ENCODE data around the gene ZBTB47.

ZBTB47 gene

DNA sequence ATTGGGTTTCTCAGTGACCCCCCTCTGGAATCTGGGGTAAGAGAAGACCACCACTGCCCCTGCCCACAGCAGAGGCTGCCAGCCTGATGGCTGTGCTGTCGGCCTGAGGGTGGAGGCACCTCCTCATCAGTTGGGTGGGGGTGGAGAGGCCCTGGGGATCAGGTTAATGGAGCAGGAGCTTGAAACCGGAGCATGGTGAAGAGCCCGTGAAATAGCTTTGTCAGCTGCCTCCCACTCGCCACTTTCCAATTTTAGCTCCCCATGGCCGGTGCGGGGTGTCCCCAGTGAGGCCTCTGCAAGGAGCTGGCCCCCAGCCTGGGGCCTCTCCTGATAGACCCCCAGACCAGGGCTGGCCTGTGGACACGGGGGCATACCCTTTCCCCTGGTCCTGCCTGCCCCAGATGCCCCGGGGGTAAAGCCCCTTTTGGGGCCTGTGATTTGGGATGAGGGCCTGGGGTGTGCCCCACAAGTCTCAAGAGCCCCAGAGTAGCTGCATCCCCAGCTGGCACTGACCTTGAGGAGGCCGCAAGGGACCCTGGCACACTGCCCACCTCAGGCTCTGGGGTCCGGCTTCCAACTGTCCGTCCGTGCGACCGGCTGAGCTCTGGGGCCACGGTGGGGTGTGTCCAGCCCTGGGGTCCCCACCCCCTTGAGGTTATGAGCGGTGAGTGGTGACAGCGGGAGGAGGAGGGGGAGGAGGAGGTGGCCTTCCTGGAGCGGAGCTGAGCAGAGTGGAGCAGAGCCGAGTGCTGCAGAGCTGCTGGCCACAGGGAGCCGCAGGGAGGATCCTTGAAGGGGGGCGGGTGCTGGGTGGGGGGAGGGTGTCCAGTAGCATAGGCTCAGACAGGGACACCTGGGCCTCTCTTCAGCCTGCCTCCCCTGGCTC, 48.8 kb downstream of the ZBTB47 start, which contains the start of gene HHATL:
Gene HHATL (minus strand): TSS at position 733 of the 886 bp plus-strand sequence. CDS start 1,972 bp downstream, outside the sequence.
- in situ Hi-C loops (cut with HindIII; ENCODE audit: low pct_unique_long_range_greater_than_20kb, low sequenced_read_pairs) = no loop called here
- no peak for TF ChIP-seq JUND (IDR thresholded peaks at IDR 0.05; ENCODE audit: low read depth)
- no peak for DNase-seq (ENCODE audit: low read depth in 1 of 2, low spot score in 1 of 2)

DNA sequence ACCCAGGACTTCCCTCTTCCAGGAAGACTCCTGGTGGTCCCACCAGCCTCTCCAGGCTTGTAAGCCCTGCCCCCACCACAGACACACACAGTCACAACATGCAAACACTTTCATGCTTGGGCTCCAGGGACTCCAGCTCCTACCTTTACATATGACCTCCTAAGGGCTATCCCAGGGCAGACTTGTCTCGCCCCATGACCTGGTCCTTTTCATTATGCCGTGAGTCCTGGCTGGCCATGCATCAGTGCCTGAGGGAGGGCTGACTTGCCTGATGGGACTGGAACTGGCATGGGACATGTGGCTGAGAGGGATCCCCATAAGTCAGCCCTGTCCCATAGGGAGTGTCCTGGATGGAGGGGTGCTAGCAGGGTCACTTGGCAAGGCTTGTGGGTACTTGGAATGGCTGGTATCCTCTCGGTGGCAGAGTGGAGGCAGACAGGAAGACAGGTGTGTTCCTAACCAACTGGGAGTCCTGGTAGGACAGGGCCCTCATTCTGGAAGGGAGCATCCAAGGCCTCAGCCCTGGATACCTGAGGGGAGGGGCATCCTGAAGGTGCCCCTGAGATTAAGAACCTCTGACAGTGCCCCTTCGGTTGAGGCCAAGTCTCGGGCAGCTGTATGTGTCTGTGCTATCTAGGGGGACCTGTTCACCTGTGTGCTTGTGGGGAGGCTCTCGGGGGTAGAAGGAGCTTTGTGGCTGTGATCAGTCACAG, 49.6 kb downstream of the ZBTB47 start:
- in situ Hi-C loops (cut with HindIII; ENCODE audit: low pct_unique_long_range_greater_than_20kb, low sequenced_read_pairs) = no loop called here
- no peak for TF ChIP-seq JUND (IDR thresholded peaks at IDR 0.05; ENCODE audit: low read depth)
- DNase-seq (ENCODE audit: low read depth in 1 of 2, low spot score in 1 of 2) = no peak

DNA sequence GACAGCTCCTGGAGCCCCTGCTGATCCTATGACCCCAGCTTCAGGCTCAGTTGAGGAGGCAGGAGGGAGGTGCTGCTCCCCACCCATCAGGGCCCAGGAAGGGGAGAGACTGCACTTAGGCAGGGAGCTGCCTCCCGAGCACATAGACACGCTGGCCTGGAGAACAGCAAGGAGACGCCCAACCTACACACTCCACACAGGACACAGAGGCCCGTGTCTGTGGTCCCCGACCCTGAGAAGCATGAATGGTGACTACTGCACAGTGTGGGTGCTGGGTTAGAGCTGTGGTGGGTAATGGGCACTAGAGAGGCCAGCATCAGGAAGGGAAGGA, 50.2 kb downstream of the ZBTB47 start:
- in situ Hi-C loops (cut with HindIII; ENCODE audit: low pct_unique_long_range_greater_than_20kb, low sequenced_read_pairs) = no loop called here
- TF ChIP-seq JUND (IDR thresholded peaks at IDR 0.05; ENCODE audit: low read depth) = no peak
- DNase-seq (ENCODE audit: low read depth in 1 of 2, low spot score in 1 of 2) = no peak

DNA sequence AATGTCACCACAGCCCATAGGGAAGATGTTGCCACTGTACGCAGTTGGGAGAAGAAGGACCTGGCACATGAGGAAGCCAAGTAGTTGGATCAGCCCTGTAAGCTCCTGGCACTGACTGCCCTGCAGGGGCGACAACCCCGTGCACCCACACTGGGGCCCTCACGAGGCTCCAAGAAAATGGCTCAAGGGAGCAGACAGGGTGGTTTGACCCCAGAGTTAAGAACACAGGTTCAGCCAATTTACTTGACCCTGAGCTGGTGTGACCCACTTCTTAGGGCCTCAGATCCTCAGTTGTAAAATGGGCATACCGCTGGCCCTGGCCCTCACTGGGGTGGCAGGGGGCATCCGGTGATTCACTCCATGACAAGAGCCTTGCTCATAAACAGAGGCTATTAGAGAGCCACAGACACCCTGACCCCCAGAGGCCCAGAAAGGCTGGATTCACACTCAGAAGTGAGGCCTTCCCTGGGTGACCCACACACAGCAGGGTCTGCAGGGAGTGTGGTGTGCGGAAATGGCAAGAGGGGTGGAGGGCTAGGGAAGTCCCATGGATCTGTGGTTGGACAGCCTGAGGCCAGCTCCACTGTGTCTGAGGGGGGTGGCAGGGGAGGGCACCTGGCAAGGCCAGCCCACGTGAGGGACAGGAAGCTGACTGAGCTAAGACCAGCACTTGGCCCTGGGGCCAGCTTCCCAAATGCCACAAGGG, 50.8 kb downstream of the ZBTB47 start:
- DNase-seq (ENCODE audit: low read depth in 1 of 2, low spot score in 1 of 2) = no peak
- in situ Hi-C loops (cut with HindIII; ENCODE audit: low pct_unique_long_range_greater_than_20kb, low sequenced_read_pairs) = no loop called here
- TF ChIP-seq JUND (IDR thresholded peaks at IDR 0.05; ENCODE audit: low read depth) = no peak

DNA sequence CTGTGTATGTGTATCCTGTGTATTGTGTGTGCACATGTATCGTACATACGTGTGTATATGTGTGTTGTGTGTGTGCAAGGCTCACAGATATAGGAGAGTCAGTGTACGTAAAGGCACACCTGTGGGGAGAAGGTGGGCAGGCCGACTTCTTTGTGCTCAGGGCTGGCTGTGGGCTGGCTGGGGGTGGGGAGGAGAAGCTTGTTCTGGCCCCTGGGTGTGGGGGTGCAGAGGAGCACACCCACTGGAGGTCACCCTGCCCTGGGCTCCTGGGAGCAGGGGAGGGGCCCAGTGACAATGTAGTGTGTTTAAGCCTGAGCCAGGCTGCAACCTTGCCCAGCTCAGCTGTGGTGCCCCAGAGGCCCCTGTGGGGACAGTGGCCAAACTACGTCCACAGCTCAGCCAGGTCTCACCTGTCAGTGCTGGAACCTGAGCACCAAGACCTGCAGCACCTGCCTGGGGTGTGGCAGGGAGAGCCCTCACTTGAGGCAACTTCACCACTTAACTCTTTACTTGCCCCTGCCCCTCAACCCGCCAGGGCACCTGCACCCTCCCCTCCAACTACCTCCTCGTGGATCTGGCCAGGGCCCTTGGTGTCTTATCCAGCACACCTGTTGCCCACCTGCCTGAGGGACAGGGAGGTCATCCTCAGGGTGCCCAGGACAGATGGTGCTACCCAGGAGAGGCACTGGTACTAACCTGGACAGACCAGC, 51.7 kb downstream of the ZBTB47 start:
- TF ChIP-seq JUND (IDR thresholded peaks at IDR 0.05; ENCODE audit: low read depth) = no peak
- in situ Hi-C loops (cut with HindIII; ENCODE audit: low pct_unique_long_range_greater_than_20kb, low sequenced_read_pairs) = no loop called here
- DNase-seq (ENCODE audit: low read depth in 1 of 2, low spot score in 1 of 2) = no peak

DNA sequence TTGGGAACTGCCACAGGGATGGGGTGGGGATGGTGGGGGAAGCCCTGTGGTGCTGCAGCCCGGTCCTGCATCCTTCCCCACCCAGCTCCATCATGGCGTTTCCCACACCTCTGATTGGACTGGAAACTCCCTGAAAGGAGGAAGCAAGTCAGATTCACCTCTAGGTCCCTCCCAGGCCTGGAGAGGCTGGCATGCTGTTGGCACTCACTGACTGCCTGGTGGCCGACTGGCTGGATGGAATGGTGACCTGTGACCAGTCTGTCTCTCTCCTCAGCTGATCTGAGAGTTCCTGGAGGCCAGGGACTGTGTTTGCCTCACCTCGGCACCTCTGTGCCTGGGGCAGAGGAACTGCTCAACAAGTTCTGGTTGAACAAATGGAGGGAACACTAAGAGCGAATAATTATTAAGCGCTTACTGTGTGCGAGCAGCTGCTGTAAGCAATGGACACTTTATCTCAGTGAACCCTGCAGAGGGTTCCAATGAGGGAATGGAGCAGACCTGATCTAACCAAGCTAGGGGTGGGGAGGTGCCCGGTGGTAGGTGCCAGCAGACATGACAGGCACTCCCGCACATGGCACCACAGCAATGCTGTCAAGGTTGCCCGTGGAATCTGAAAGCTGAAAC, 52.6 kb downstream of the ZBTB47 start:
- no peak for DNase-seq (ENCODE audit: low read depth in 1 of 2, low spot score in 1 of 2)
- TF ChIP-seq JUND (IDR thresholded peaks at IDR 0.05; ENCODE audit: low read depth) = no peak
- in situ Hi-C loops (cut with HindIII; ENCODE audit: low pct_unique_long_range_greater_than_20kb, low sequenced_read_pairs) = no loop called here

DNA sequence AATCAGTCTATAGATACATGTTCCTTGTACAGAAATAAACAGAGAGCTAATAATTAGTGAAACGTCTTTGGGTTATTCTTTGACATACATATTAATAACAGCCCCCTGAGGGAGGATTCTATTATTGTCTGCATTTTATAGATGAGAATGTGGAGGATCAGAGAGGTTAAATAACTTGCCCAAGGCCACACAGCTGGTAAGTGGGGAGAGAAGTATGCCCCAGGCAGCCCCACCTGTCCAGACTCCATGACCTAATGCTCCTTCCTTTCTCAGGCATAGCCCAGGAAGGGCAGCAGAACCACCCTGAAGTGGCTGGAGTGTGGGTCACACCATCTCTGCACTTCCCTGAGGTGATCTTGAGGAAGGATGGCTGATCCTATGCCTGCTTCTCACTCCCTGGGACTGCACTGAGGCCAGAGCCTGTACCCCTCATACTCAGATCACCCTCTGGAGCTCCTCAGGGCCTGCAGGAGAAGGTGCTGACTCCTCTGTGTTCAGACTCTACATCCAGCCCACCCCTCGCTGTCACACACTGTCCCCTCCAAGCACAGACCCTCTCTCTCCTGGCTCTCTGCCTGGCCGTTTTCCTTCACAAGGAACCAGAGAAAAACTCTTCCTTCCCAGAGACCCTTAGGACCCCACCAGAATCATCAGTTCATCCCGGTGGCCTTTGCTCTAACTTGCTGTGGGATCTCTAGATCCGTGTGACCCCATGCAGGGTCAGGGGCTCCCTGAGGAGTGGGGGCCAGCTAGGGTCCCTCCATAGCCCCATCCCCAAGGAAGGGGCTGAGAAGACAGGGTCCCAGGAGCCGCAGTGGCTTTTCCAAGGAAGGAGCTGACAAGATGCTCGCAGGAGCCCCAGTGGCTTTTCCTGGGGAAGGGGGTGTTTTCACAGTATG, 53.5 kb downstream of the ZBTB47 start:
- no peak for DNase-seq (ENCODE audit: low read depth in 1 of 2, low spot score in 1 of 2)
- TF ChIP-seq JUND (IDR thresholded peaks at IDR 0.05; ENCODE audit: low read depth) = no peak
- in situ Hi-C loops (cut with HindIII; ENCODE audit: low pct_unique_long_range_greater_than_20kb, low sequenced_read_pairs) = no loop called here

DNA sequence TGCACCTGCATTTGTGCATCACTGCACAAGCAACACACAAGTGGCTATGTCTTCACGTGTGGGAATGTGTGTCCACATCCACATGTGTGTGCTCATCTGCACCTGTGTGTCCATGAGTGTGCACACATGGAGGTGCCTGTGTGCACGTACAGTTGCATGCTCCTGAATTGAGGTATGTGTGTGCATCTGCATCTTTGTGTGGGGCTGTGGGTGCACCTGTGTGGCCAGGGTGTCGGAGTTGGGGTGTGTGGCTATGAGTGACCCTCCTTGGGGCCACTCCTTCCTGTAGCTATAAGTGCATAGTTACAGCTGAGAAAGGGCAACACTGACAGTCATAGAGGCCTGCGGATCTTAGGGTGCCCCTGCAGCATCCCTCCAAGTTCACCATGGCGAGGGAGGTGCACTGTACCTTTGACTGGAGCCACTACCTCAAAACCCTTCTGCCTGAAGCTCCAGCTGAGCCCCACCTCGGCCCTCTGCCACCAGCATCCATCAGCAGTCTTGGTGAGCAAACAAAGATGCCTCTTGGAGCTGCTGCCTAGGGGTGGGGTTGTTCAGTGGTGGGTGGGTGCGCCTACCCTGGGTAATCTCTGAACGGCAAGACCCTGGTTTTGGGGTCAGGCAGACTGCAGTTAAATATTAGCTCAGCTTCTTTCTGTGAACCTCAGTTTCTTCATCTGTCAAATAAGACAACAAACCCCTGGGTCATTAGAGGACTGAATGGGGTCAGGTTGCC, 54.3 kb downstream of the ZBTB47 start:
- in situ Hi-C loops (cut with HindIII; ENCODE audit: low pct_unique_long_range_greater_than_20kb, low sequenced_read_pairs) = no loop called here
- no peak for DNase-seq (ENCODE audit: low read depth in 1 of 2, low spot score in 1 of 2)
- TF ChIP-seq JUND (IDR thresholded peaks at IDR 0.05; ENCODE audit: low read depth) = no peak

DNA sequence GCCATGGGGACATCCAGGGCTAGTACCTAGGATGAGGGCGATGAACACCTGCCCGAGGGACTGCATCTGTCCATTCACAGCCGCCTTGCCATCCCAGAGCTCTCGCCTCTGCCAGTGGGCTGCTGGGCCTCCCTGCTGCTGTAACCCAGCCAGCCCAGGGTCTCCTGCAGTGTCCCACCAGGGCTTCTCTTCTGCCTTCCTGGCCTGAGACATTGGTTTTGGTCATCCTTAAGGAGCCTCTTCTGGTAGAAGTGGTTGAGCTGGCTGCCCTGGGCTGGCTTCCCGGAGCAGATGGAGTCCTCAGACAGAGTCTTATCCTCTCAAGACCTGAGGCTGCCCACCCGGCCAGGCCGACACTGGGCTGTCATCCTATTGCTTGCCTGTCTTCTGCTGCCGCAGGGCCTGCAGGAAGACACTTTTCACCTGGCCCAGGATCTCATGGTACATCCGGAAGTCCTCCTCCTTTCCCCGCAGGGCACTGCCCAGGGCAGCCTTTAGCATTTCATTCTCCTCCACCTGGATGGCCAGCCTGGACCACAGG, 55.2 kb downstream of the ZBTB47 start:
- in situ Hi-C loops (cut with HindIII; ENCODE audit: low pct_unique_long_range_greater_than_20kb, low sequenced_read_pairs) = no loop called here
- DNase-seq (ENCODE audit: low read depth in 1 of 2, low spot score in 1 of 2) = no peak
- no peak for TF ChIP-seq JUND (IDR thresholded peaks at IDR 0.05; ENCODE audit: low read depth)

DNA sequence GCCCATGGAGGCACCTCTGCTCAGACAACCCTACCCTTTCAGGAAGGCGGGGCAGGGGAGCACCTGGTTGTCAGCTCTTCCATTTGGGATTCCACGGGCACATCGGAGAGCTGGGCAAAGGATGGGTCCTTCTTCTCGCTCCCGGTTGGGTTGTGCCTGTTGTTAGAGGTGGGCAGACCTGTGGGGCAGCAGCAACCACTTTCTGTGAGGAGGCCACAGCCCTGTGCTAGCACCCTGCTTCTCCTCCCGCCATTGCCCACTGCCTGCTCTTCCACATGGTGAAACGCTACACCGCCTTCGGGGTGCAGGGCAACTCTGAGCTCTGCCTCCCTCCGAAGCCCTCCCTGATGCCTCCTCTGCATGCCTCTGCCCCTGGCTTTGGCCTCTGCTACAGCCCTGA, 56.1 kb downstream of the ZBTB47 start:
- no peak for DNase-seq (ENCODE audit: low read depth in 1 of 2, low spot score in 1 of 2)
- TF ChIP-seq JUND (IDR thresholded peaks at IDR 0.05; ENCODE audit: low read depth) = no peak
- in situ Hi-C loops (cut with HindIII; ENCODE audit: low pct_unique_long_range_greater_than_20kb, low sequenced_read_pairs) = no loop called here
